Uterus (tissue), 2 donors: Measurements from ENCODE around the gene SYCE3.

Experiments
- CTCF ChIP-seq, 4 experiments: fragments of 200-600 bp in 2 of 4; fragments of 450-650 bp in 2 of 4; sonication (generic) in 2 of 4; IDR thresholded peaks; one replicate each; pipeline ENCODE4 v1.5.1; 2016 to 2019; ENCODE audit warnings: antibody characterized with exemption in 4 of 4, mild to moderate bottlenecking in 2 of 4, moderate library complexity in 1 of 4
- POLR2A ChIP-seq, 2 donors: fragments of 450-650 bp; IDR thresholded peaks; one replicate each; pipeline ENCODE4 v1.6.1; 2016; ENCODE audit warnings: antibody characterized with exemption in 2 of 2, mild to moderate bottlenecking in 1 of 2, moderate library complexity in 1 of 2

DNA sequence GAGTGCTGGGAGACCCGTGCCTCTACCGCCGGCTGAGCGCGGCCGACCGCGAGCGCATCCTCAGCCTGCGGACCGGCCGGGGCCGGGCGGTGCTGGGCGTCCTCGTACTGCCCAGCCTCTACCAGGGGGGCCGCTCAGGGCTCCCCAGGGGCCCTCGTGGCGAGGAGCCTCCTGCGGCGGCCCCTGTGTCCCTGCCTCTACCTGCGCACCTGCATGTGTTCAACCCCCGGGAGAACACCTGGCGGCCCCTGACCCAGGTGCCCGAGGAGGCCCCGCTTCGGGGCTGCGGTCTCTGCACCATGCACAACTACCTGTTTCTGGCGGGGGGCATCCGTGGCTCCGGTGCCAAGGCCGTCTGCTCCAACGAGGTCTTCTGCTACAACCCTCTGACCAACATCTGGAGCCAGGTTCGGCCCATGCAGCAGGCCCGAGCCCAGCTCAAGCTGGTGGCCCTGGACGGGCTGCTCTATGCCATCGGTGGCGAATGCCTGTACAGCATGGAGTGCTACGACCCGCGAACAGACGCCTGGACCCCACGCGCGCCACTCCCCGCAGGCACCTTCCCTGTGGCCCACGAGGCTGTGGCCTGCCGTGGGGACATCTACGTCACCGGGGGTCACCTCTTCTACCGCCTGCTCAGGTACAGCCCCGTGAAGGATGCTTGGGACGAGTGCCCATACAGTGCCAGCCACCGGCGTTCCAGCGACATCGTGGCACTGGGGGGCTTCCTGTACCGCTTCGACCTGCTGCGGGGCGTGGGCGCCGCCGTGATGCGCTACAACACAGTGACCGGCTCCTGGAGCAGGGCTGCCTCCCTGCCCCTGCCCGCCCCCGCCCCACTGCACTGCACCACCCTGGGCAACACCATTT lies 13.6 kb downstream of the SYCE3 start:
- TF ChIP-seq CTCF (IDR thresholded peaks at IDR 0.05) (no peak), POLR2A (IDR thresholded peaks at IDR 0.05) (no peak)
